ENCODE data around the gene TSPAN9. TPM values are rescaled to one million over a fixed set of nuclear protein-coding genes. Genes with fewer than 3 reads are reported as not detected.

Gene TSPAN9
- total and polyA plus RNA-seq, 9 donors, result 24.9 to 72.3 (median 55.7) TPM

- 37 to 52% (median 40%) methylated on average over 35 of the region's 35 CpGs for WGBS, 3 donors
Measured at GRCh38 chr12:3263939-3264922, 187.1 kb downstream of the TSPAN9 start.

GRCh38 chr12:3265406-3265805 lies 188.2 kb downstream of the TSPAN9 start:
- intact Hi-C loops (cut with DNase I), result no loop called here
- Histone ChIP-seq H3K36me3 (no peaks in the 10 kb centered on the region), H3K4me3 (no peak overlapping the region), H3K9me3 (no peaks in the 10 kb centered on the region), H3K4me1 (ENCODE audit: insufficient read depth) (peaks cover 6% of the 10 kb centered on the region), H3K27me3 (no peaks in the 10 kb centered on the region), H3K27ac (no peak overlapping the region)
- DNase-seq, result no peak
- TF ChIP-seq POLR2A (IDR thresholded peaks at IDR 0.05) (no peak), CTCF (IDR thresholded peaks at IDR 0.05) (no peak), EP300 (IDR thresholded peaks at IDR 0.05) (no peak)
- 96 to 98% (median 96%) methylated on average over 8 of the region's 8 CpGs for WGBS, 3 donors

More at GRCh38 chr12:3263939-3264922, 187.1 kb downstream of the TSPAN9 start:
- peaks cover 6% of the 10 kb centered on the region for H3K4me1 ChIP-seq (ENCODE audit: insufficient read depth)
- no peak for TF ChIP-seq POLR2A (IDR thresholded peaks at IDR 0.05)
- TF ChIP-seq EP300 (IDR thresholded peaks at IDR 0.05), result no peak
- TF ChIP-seq CTCF (IDR thresholded peaks at IDR 0.05), result no peak
- no peaks in the 10 kb centered on the region for H3K9me3 ChIP-seq
- no peak for DNase-seq
- intact Hi-C loops (cut with DNase I), result loop anchor here in 1 of 4 donors (5.0 kb wide), 1 partner anchor 122 kb away; no protein-coding TSS in a partner anchor
- no peaks in the 10 kb centered on the region for H3K27me3 ChIP-seq
- no peak overlapping the region for H3K4me3 ChIP-seq
- no peak overlapping the region for H3K27ac ChIP-seq
- no peaks in the 10 kb centered on the region for H3K36me3 ChIP-seq

- no peak for DNase-seq
- H3K4me3 ChIP-seq, result no peak overlapping the region
- intact Hi-C loops (cut with DNase I), result no loop called here
- no peaks in the 10 kb centered on the region for H3K27me3 ChIP-seq
- no peaks in the 10 kb centered on the region for H3K9me3 ChIP-seq
- H3K4me1 ChIP-seq (ENCODE audit: insufficient read depth), result peaks cover 5% of the 10 kb centered on the region
- TF ChIP-seq CTCF (IDR thresholded peaks at IDR 0.05) (no peak), POLR2A (IDR thresholded peaks at IDR 0.05) (no peak), EP300 (IDR thresholded peaks at IDR 0.05) (no peak)
- H3K36me3 ChIP-seq, result no peaks in the 10 kb centered on the region
- no peak overlapping the region for H3K27ac ChIP-seq
- 78 to 84% (median 83%) methylated on average over 8 of the region's 8 CpGs for WGBS, 3 donors
Measured at GRCh38 chr12:3266638-3267037, 189.5 kb downstream of the TSPAN9 start.

- no peaks in the 10 kb centered on the region for H3K9me3 ChIP-seq
- TF ChIP-seq POLR2A (IDR thresholded peaks at IDR 0.05) (no peak), CTCF (IDR thresholded peaks at IDR 0.05) (no peak), EP300 (IDR thresholded peaks at IDR 0.05) (no peak)
- no peaks in the 10 kb centered on the region for H3K27me3 ChIP-seq
- H3K4me3 ChIP-seq, result no peak overlapping the region
- WGBS, 3 donors, result 66 to 79% (median 74%) methylated on average over 11 of the region's 11 CpGs
- H3K36me3 ChIP-seq, result no peaks in the 10 kb centered on the region
- DNase-seq, result no peak
- intact Hi-C loops (cut with DNase I), result no loop called here
- H3K4me1 ChIP-seq (ENCODE audit: insufficient read depth), result peaks cover 2% of the 10 kb centered on the region
- H3K27ac ChIP-seq, result no peak overlapping the region
Measured at GRCh38 chr12:3267690-3268089, 190.5 kb downstream of the TSPAN9 start.
